Erythroblast (primary cell): ENCODE measurements around the gene PRDM12.

Experiments
- GATA1 ChIP-seq: IDR thresholded peaks from 2 replicates; pipeline ENCODE4 v1.6.1; 2011; ENCODE audit warnings: low read depth, mild to moderate bottlenecking, control low read depth, low read length, moderate library complexity
- POLR2A ChIP-seq: IDR thresholded peaks from 2 replicates; pipeline ENCODE4 v1.6.1; 2011; ENCODE audit warnings: mild to moderate bottlenecking, low read length

GRCh38 chr9:130639124-130639765, 25.1 kb upstream of the PRDM12 start:
- TF ChIP-seq POLR2A (no peak), GATA1 (no peak)
